Measurements from ENCODE around the gene CWC27.

DNA sequence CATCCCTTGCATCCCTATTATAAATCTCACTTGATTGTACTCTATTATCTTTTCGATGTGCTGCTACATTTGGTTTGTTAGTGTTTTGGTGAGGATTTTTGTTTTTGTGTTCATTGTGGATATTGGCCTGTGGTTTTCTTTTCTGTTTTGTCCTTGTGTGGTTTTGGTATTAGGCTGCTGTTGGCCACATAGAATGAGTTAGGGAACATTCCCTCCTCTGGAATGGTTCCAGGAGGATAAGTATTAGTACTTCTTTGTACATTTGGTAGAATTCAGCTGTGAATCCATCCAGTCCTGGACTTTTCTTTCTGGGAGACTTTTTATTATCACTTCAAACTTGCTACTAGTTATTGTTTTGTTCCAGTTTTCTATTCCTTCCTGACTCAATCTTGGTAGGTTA lies 287.2 kb downstream of the CWC27 start:
- TF ChIP-seq, protein P1, sequence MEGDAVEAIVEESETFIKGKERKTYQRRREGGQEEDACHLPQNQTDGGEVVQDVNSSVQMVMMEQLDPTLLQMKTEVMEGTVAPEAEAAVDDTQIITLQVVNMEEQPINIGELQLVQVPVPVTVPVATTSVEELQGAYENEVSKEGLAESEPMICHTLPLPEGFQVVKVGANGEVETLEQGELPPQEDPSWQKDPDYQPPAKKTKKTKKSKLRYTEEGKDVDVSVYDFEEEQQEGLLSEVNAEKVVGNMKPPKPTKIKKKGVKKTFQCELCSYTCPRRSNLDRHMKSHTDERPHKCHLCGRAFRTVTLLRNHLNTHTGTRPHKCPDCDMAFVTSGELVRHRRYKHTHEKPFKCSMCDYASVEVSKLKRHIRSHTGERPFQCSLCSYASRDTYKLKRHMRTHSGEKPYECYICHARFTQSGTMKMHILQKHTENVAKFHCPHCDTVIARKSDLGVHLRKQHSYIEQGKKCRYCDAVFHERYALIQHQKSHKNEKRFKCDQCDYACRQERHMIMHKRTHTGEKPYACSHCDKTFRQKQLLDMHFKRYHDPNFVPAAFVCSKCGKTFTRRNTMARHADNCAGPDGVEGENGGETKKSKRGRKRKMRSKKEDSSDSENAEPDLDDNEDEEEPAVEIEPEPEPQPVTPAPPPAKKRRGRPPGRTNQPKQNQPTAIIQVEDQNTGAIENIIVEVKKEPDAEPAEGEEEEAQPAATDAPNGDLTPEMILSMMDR (IDR thresholded peaks at IDR 0.05): no peak
- TF ChIP-seq POLR2A (IDR thresholded peaks at IDR 0.05): no peak
- no peak for TF ChIP-seq POLR2AphosphoS5 (IDR thresholded peaks at IDR 0.05)

All from stomach (tissue), 4 donors.